ENCODE results near the gene PHOX2A. TPM values are rescaled to one million over a fixed set of nuclear protein-coding genes. Genes with fewer than 3 reads are reported as not detected.

PHOX2A gene
- total and polyA plus RNA-seq, 12 donors: not detected

DNA sequence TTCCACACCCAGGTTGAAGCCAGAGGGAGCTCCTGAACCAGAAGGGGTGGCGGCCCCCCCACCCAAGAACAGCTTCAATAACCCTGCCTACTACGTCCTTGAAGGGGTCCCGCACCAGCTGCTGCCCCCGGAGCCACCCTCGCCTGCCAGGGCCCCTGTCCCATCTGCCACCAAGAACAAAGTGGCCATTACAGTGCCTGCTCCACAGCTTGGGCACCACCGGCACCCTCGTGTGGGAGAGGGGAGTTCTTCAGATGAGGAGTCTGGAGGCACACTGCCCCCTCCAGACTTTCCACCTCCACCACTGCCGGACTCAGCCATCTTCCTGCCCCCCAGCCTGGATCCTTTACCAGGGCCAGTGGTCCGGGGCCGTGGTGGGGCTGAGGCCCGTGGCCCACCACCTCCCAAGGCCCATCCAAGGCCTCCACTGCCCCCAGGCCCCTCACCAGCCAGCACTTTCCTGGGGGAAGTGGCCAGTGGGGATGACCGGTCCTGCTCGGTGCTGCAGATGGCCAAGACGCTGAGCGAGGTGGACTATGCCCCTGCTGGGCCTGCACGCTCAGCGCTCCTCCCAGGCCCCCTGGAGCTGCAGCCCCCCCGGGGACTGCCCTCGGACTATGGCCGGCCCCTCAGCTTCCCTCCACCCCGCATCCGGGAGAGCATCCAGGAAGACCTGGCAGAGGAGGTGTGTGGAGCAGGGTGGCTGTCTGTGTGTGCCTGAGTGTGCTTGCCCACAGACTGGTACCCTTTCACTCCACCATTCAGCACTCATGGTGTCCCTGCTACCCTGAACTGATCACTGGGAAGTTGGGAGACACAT is 6.7 kb downstream of the PHOX2A start:
- TF ChIP-seq CTCF (IDR thresholded peaks at IDR 0.05): no peak
- DNase-seq: peak in 1 of 2 donors; percentile 3
- no peak overlapping the region for H3K27ac ChIP-seq
- peak in 3 of 8 donors; percentile 1 to 3 (median 2) for ATAC-seq
- H3K4me3 ChIP-seq: no peak overlapping the region
- intact Hi-C loops (cut with DNase I): loop anchor here in 3 of 10 donors (5.0 to 10.0 kb wide), 3 partner anchors 177 to 223 kb away; partner anchors contain the start of gene CLPB (in 1 of the 3)
- peaks cover 10 to 58% (median 28%) of the 10 kb centered on the region in 9 donors for H3K4me1 ChIP-seq
- no peaks in the 10 kb centered on the region for H3K9me3 ChIP-seq
- WGBS, 2 donors: 82 to 87% methylated on average over 22 of the region's 22 CpGs
- peaks cover 0 to 39% (median 21%) of the 10 kb centered on the region in 7 donors for H3K27me3 ChIP-seq
- peaks cover 0 to 63% (median 45%) of the 10 kb centered on the region in 9 donors for H3K36me3 ChIP-seq

- TF ChIP-seq CTCF (IDR thresholded peaks at IDR 0.05): no peak
- Histone ChIP-seq H3K27me3 (peaks cover 0 to 34% (median 15%) of the 10 kb centered on the region in 7 donors), H3K4me3 (no peak overlapping the region), H3K9me3 (no peaks in the 10 kb centered on the region), H3K36me3 (peaks cover 0 to 69% (median 51%) of the 10 kb centered on the region in 9 donors), H3K4me1 (peaks cover 10 to 60% (median 28%) of the 10 kb centered on the region in 9 donors), H3K27ac (peak overlapping the region in 2 of 10 donors; percentile 4 to 34)
- ATAC-seq (no peak), DNase-seq (no peak)
- intact Hi-C loops (cut with DNase I): loop anchor here in 3 of 10 donors (5.0 to 10.0 kb wide), 3 partner anchors 178 to 222 kb away; partner anchors contain the start of gene CLPB (in 1 of the 3)
- 74 to 82% methylated on average over 2 of the region's 2 CpGs for WGBS, 2 donors
These were observed 7.2 kb downstream of the PHOX2A start for GRCh38 chr11:72236774-72237111.

DNA sequence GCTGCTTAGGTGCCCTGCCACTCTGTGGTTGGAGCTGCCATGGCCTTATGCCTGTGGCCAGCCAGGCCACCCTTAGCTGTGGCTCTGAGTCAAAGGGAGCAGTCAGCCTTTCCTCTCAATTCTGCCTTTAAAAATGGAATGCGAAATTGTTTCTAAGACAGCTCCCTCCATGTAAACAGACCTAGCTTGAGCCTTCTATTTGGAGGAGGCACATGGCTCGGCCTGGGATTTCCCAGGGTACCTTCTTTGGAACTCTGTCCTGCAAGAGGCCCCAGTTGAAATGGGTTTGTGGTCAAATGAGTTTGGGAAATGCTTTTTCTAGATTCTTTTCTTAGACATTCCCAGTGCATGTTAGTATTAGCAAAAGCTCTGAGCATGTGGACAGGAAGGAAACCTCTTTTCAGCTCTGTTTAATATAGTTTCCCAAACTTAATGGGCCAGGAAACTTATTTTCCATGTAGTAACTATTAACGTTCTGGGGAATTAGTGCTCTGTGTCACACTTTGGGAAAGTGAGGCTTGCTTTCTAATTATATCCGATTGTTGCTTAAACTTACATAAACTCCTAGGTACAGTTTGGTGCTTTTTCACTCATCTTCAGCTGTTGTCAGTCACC is 7.8 kb downstream of the PHOX2A start:
- Histone ChIP-seq H3K27me3 (peaks cover 0 to 28% (median 10%) of the 10 kb centered on the region in 7 donors), H3K9me3 (no peaks in the 10 kb centered on the region), H3K4me3 (no peak overlapping the region), H3K27ac (peak overlapping the region in 2 of 10 donors; percentile 4 to 34), H3K36me3 (peaks cover 0 to 75% (median 55%) of the 10 kb centered on the region in 9 donors), H3K4me1 (peaks cover 10 to 65% (median 31%) of the 10 kb centered on the region in 9 donors)
- no peak for TF ChIP-seq CTCF (IDR thresholded peaks at IDR 0.05)
- intact Hi-C loops (cut with DNase I): loop anchor here in 3 of 10 donors (5.0 to 10.0 kb wide), 3 partner anchors 179 to 221 kb away; partner anchors contain the start of gene CLPB (in 1 of the 3)
- ATAC-seq: no peak
- WGBS, 2 donors: 59 to 66% methylated on average over 4 of the region's 4 CpGs
- DNase-seq: no peak

DNA sequence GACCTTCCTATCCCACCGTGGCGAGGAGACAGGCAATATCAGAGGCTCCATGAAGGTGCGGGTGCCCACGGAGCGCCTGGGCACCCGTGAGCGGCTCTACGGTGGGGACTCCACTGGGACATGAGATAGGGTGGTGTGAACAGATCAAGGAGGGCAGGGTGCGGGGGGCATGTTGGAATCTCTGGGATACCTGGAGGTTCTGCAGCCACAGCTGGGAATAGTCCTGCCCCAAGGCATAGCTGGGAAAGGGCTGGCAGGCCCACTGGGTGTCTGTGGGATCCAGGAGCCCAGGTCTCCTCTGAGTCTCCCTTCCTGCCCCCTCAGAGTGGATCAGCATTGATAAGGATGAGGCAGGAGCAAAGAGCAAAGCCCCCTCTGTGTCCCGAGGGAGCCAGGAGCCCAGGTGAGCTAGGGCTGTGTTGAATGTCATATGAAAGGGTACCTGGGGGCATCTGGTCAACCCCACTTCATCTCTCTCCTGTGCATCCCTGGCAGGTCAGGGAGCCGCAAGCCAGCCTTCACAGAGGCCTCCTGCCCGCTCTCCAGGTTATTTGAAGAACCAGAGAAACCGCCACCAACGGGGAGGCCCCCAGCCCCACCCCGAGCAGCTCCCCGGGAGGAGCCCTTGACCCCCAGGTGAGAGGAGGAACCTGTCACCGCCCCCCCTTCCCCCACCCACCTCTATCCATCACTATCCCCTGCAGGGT is 8.5 kb downstream of the PHOX2A start:
- 88 to 89% methylated on average over 17 of the region's 17 CpGs for WGBS, 2 donors
- peak overlapping the region in 1 of 10 donors; percentile 26 for H3K27ac ChIP-seq
- peaks cover 0 to 81% (median 62%) of the 10 kb centered on the region in 9 donors for H3K36me3 ChIP-seq
- no peaks in the 10 kb centered on the region for H3K9me3 ChIP-seq
- peaks cover 7 to 65% (median 31%) of the 10 kb centered on the region in 9 donors for H3K4me1 ChIP-seq
- ATAC-seq: no peak
- no peak for DNase-seq
- H3K27me3 ChIP-seq: peaks cover 0 to 21% (median 3%) of the 10 kb centered on the region in 7 donors
- intact Hi-C loops (cut with DNase I): loop anchor here in 3 of 10 donors (5.0 to 10.0 kb wide), 3 partner anchors 179 to 221 kb away; partner anchors contain the start of gene CLPB (in 1 of the 3)
- no peak overlapping the region for H3K4me3 ChIP-seq
- no peak for TF ChIP-seq CTCF (IDR thresholded peaks at IDR 0.05)
